Mesenchymal stem cell (in vitro differentiated cells and primary cell): ENCODE measurements around the gene IPO7.
A peak's percentile ranks its signal among the peaks of the same experiment; 100 is the strongest.

Experiments used
- DNase-seq: peaks from one replicate; pipeline ENCODE4 v3.0.0-alpha.2; 2013
- H2AFZ ChIP-seq: one replicate; pipeline ENCODE4 v1.6.1; 2013; ENCODE audit warnings: low read depth, mild to moderate bottlenecking, control low read depth, inconsistent platforms, low read length, moderate library complexity
- H2AK5ac ChIP-seq: 2 replicates; pipeline ENCODE4 v1.6.1; 2013; ENCODE audit warnings: low read length, moderate library complexity, mild to moderate bottlenecking, inconsistent platforms; ENCODE audit not compliant: severe bottlenecking
- H2BK120ac ChIP-seq: one replicate; pipeline ENCODE4 v1.6.1; 2013; ENCODE audit warnings: low read depth, mild to moderate bottlenecking, inconsistent platforms, low read length, moderate library complexity
- H2BK12ac ChIP-seq, 2 experiments: one replicate each; pipeline ENCODE4 v1.6.1; 2013; ENCODE audit warnings: inconsistent platforms in 2 of 2, low read length in 2 of 2, mild to moderate bottlenecking in 2 of 2, moderate library complexity in 2 of 2, control low read depth in 1 of 2
- H2BK15ac ChIP-seq: one replicate; pipeline ENCODE4 v1.6.1; 2013; ENCODE audit warnings: mild to moderate bottlenecking, low read depth, inconsistent platforms; ENCODE audit not compliant: poor library complexity, severe bottlenecking
- H2BK5ac ChIP-seq: 2 replicates; pipeline ENCODE4 v1.6.1; 2013; ENCODE audit warnings: low read depth, mild to moderate bottlenecking, low read length, control low read depth, inconsistent platforms; ENCODE audit not compliant: poor library complexity, severe bottlenecking
- H3K14ac ChIP-seq, 2 experiments: one replicate each; pipeline ENCODE4 v1.6.1; 2013; ENCODE audit warnings: inconsistent platforms in 2 of 2, low read length in 2 of 2, control low read depth in 1 of 2, mild to moderate bottlenecking in 1 of 2, moderate library complexity in 1 of 2
- H3K18ac ChIP-seq, 2 experiments: one replicate each; pipeline ENCODE4 v1.6.1; 2013; ENCODE audit warnings: inconsistent platforms in 2 of 2, low read length in 2 of 2, control low read depth in 1 of 2, low read depth in 1 of 2, mild to moderate bottlenecking in 1 of 2
- H3K23ac ChIP-seq, 2 experiments: one replicate each; pipeline ENCODE4 v1.6.1; 2013; ENCODE audit warnings: inconsistent platforms in 2 of 2, low read length in 2 of 2, mild to moderate bottlenecking in 2 of 2, moderate library complexity in 2 of 2, control low read depth in 1 of 2
- H3K27ac ChIP-seq: 2 replicates; pipeline ENCODE4 v1.5.1; 2013; ENCODE audit warnings: mild to moderate bottlenecking, moderate library complexity, low read length, control low read depth, inconsistent platforms; ENCODE audit not compliant: poor library complexity, severe bottlenecking
- H3K27me3 ChIP-seq, 2 experiments: 2 replicates each; pipeline versions ENCODE4 v1.6.1 to v1.7.0; 2013; ENCODE audit warnings: low read length in 2 of 2, mild to moderate bottlenecking in 2 of 2, moderate library complexity in 2 of 2, control low read depth in 1 of 2, inconsistent platforms in 1 of 2; ENCODE audit not compliant: control insufficient read depth in 1 of 2, insufficient read depth in 1 of 2
- H3K36me3 ChIP-seq, 2 experiments: 2 replicates each; pipeline versions ENCODE4 v1.6.1 to v1.7.0; 2013; ENCODE audit warnings: low read length in 2 of 2, control low read depth in 1 of 2, inconsistent platforms in 1 of 2, low read depth in 1 of 2, mild to moderate bottlenecking in 1 of 2; ENCODE audit not compliant: insufficient read depth in 2 of 2, control insufficient read depth in 1 of 2
- H3K4ac ChIP-seq, 2 experiments: one replicate each; pipeline ENCODE4 v1.6.1; 2013; ENCODE audit warnings: inconsistent platforms in 2 of 2, low read length in 2 of 2, mild to moderate bottlenecking in 2 of 2, moderate library complexity in 2 of 2, control low read depth in 1 of 2, low read depth in 1 of 2
- H3K4me1 ChIP-seq: 2 replicates; pipeline ENCODE4 v1.6.1; 2013; ENCODE audit warnings: low read depth, low read length, control low read depth; ENCODE audit not compliant: control insufficient read depth, insufficient read depth
- H3K4me2 ChIP-seq: 2 replicates; pipeline ENCODE4 v1.6.1; 2013; ENCODE audit warnings: low read length, mild to moderate bottlenecking, inconsistent platforms; ENCODE audit not compliant: poor library complexity, severe bottlenecking
- H3K4me3 ChIP-seq, 2 experiments: 2 replicates each; pipeline versions ENCODE4 v1.5.1 to v1.7.0; 2013; ENCODE audit warnings: low read length in 2 of 2, mild to moderate bottlenecking in 2 of 2, control low read depth in 1 of 2, low read depth in 1 of 2; ENCODE audit not compliant: insufficient read depth in 1 of 2
- H3K79me1 ChIP-seq: replicated peaks from 2 replicates; pipeline ENCODE4 v1.6.1; 2013; ENCODE audit warnings: mild to moderate bottlenecking, control low read depth, low read length, inconsistent platforms; ENCODE audit not compliant: poor library complexity, severe bottlenecking
- H3K9ac ChIP-seq: 2 replicates; pipeline ENCODE4 v1.7.0; 2013; ENCODE audit warnings: mild to moderate bottlenecking, low read length, moderate library complexity
- H3K9me3 ChIP-seq: 2 replicates; pipeline ENCODE4 v1.7.0; 2013; ENCODE audit warnings: mild to moderate bottlenecking, low read length; ENCODE audit not compliant: control insufficient read depth
- H4K8ac ChIP-seq: one replicate; pipeline ENCODE4 v1.6.1; 2013; ENCODE audit warnings: inconsistent platforms, mild to moderate bottlenecking, low read length, moderate library complexity
- H4K91ac ChIP-seq: one replicate; pipeline ENCODE4 v1.6.1; 2013; ENCODE audit warnings: mild to moderate bottlenecking, low read length, inconsistent platforms
- WGBS: methylation state at CpG from one replicate; pipeline ENCODE4 v1.1.7; 2013; ENCODE audit warnings: mixed read lengths; 5-methylcytosine and 5-hydroxymethylcytosine counted together

IPO7 gene

DNA sequence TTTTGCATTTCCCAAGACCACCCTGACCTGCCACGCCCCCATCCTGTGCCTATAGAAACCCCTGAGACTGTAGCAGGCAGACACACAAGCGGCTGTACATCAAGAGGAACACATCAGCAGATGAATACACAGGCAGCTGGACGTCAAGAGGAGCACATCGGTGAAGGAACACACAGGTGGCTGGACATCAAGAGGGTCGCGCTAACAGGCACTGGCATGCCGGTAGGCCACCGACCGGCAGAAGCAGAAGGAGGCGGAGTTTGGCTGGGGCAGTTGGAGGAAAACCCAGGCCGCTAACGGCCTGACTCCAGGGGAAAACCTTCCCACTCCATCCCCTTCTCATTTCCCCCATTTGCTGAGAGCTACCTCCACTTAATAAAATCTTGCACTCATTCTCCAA, 5.4 kb upstream of the IPO7 start:
- no peak for DNase-seq

DNA sequence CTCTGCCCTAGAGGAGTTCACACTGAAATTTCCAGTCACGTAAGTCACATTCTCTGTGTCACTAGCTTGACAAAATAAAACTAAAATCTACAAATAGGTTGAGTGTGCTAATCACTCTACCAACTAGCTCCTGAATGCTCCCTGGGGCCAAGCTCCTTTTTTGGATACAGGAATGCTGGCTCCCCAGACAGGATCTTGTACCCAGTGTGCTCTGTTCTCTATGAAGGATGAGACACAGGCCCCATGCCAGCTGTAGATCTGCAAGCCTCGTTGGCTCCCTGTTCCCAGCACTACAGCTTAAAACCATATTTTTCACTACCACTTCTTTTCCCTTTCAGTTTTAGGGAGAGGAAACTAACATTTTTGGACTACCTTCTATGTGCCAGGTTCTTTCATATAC, 3.7 kb upstream of the IPO7 start:
- DNase-seq: no peak
- Histone ChIP-seq H3K27me3 (no peaks in the 10 kb centered on the region), H3K36me3 (no peaks in the 10 kb centered on the region), H4K91ac (no peak overlapping the region), H2AFZ (no peak overlapping the region), H3K27ac (no peak overlapping the region), H4K8ac (no peak overlapping the region), H3K18ac (no peak overlapping the region), H2AK5ac (no peak overlapping the region), H3K4me3 (no peak overlapping the region), H3K9ac (no peak overlapping the region), H2BK5ac (no peak overlapping the region), H3K4me1 (no peaks in the 10 kb centered on the region), H3K9me3 (no peaks in the 10 kb centered on the region), H2BK15ac (no peak overlapping the region), H3K4ac (no peak overlapping the region), H3K14ac (no peak overlapping the region), H3K79me1 (no peaks in the 10 kb centered on the region), H2BK120ac (no peak overlapping the region), H3K4me2 (no peak overlapping the region), H3K23ac (no peak overlapping the region), H2BK12ac (no peak overlapping the region)
- WGBS: 71% methylated on average over 2 of the region's 2 CpGs

More for the DNA sequence above, 5.4 kb upstream of the IPO7 start:
- Histone ChIP-seq H4K8ac (no peak overlapping the region), H2BK5ac (no peak overlapping the region), H3K27me3 (no peaks in the 10 kb centered on the region), H3K9me3 (no peaks in the 10 kb centered on the region), H3K14ac (no peak overlapping the region), H3K4me1 (no peaks in the 10 kb centered on the region), H3K27ac (no peak overlapping the region), H3K9ac (no peak overlapping the region), H3K79me1 (no peaks in the 10 kb centered on the region), H3K23ac (no peak overlapping the region), H2AK5ac (no peak overlapping the region), H2BK15ac (no peak overlapping the region), H3K4me3 (no peak overlapping the region), H4K91ac (no peak overlapping the region), H2BK12ac (no peak overlapping the region), H2BK120ac (no peak overlapping the region), H3K36me3 (no peaks in the 10 kb centered on the region), H3K4ac (no peak overlapping the region), H3K4me2 (no peak overlapping the region), H3K18ac (no peak overlapping the region), H2AFZ (no peak overlapping the region)
- WGBS: 90% methylated on average over 12 of the region's 12 CpGs

DNA sequence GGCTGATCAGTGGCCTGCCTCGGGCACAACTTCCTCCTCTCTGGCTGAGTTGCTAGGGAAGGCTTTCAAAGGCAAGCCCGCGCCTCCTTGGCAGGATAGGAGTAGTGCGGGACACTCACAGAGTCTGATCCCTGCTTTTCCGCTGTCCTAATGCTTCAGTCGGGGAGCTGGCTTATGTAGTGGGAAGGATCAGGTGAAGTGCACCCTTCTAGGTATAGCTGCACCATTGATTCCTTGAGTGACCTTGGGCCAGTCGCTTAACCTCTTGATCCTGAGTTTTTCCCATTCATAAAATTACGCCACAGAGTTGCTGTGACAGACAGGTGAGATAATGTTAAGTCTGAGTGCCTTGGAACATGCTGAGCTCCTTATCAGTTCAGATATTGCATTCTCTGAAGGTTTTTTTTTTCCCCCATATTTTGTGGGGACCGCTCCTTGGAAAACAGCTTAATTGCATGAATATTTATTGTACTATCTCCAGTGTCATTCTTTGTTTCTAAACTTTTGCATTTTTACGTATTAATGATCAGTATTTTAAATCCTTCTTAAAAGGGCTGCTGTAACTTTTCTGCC, 961 bp downstream of the IPO7 start:
- peak overlapping the region; percentile 74 for H2BK5ac ChIP-seq
- WGBS: 0% methylated on average over 7 of the region's 10 CpGs
- H3K14ac ChIP-seq: peak overlapping the region in 1 of 2 experiments; percentile 45
- peak overlapping the region; percentile 93 to 95 for H3K4me3 ChIP-seq
- H3K18ac ChIP-seq: peak overlapping the region; percentile 35 to 71
- H3K4ac ChIP-seq: peak overlapping the region in 1 of 2 experiments; percentile 75
- H2BK12ac ChIP-seq: no peak overlapping the region
- no peaks in the 10 kb centered on the region for H3K79me1 ChIP-seq
- no peak overlapping the region for H4K91ac ChIP-seq
- no peak overlapping the region for H2AK5ac ChIP-seq
- H3K4me1 ChIP-seq: peaks cover 3% of the 10 kb centered on the region
- DNase-seq: no peak
- peak overlapping the region; percentile 70 for H3K4me2 ChIP-seq
- peaks cover 2 to 11% of the 10 kb centered on the region in 2 experiments for H3K36me3 ChIP-seq
- peak overlapping the region; percentile 70 for H3K27ac ChIP-seq
- H3K23ac ChIP-seq: no peak overlapping the region
- H3K9me3 ChIP-seq: no peaks in the 10 kb centered on the region
- peak overlapping the region; percentile 92 for H3K9ac ChIP-seq
- no peak overlapping the region for H2BK120ac ChIP-seq
- H2BK15ac ChIP-seq: no peak overlapping the region
- no peak overlapping the region for H2AFZ ChIP-seq
- H3K27me3 ChIP-seq: no peaks in the 10 kb centered on the region
- no peak overlapping the region for H4K8ac ChIP-seq

DNA sequence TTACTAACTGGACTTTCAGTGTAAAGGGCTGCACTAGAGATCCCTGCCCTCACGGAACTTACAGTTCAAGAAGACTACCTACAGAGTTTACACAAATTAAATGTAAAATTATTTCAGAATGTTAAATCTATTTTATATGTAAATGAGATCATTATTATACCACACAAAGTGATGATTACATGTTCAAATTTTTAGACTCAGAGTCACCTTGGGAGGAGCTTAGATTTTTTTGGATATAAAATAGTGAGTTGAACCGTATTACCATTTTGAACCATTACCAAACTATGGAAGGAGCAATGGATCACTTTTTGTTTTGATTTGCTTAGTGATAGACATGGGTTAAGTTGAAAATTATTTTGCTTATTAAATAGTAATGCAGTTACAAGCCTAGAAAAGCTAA, 1.6 kb downstream of the IPO7 start:
- H3K14ac ChIP-seq: no peak overlapping the region
- H3K4me1 ChIP-seq: peaks cover 3% of the 10 kb centered on the region
- WGBS: 62% methylated on average over 1 of the region's 2 CpGs
- no peaks in the 10 kb centered on the region for H3K9me3 ChIP-seq
- H3K27ac ChIP-seq: no peak overlapping the region
- H4K8ac ChIP-seq: no peak overlapping the region
- H3K27me3 ChIP-seq: no peaks in the 10 kb centered on the region
- H3K23ac ChIP-seq: no peak overlapping the region
- no peak overlapping the region for H4K91ac ChIP-seq
- H2BK120ac ChIP-seq: no peak overlapping the region
- peaks cover 2 to 11% of the 10 kb centered on the region in 2 experiments for H3K36me3 ChIP-seq
- H3K9ac ChIP-seq: peak overlapping the region; percentile 92
- no peak for DNase-seq
- H2BK15ac ChIP-seq: no peak overlapping the region
- H3K18ac ChIP-seq: no peak overlapping the region
- no peak overlapping the region for H2AFZ ChIP-seq
- no peak overlapping the region for H3K4ac ChIP-seq
- H3K4me3 ChIP-seq: peak overlapping the region in 1 of 2 experiments; percentile 95
- no peak overlapping the region for H2BK5ac ChIP-seq
- H3K4me2 ChIP-seq: peak overlapping the region; percentile 70
- H2BK12ac ChIP-seq: no peak overlapping the region
- no peaks in the 10 kb centered on the region for H3K79me1 ChIP-seq
- H2AK5ac ChIP-seq: no peak overlapping the region
